Duodenal mucosa (tissue), 2 donors: Measurements from ENCODE around the gene SLCO2A1.

Source experiments
- H3K27ac ChIP-seq: one replicate; pipeline ENCODE4 v1.7.0; 2013; ENCODE audit warnings: low read depth, low read length
- H3K27me3 ChIP-seq, 2 donors: one replicate each; pipeline ENCODE4 v1.7.0; 2013; ENCODE audit warnings: low read length in 2 of 2, control low read depth in 1 of 2; ENCODE audit not compliant: insufficient read depth in 2 of 2, control insufficient read depth in 1 of 2
- H3K36me3 ChIP-seq, 2 donors: one replicate each; pipeline ENCODE4 v1.7.0; 2013; ENCODE audit warnings: low read length in 2 of 2, control low read depth in 1 of 2; ENCODE audit not compliant: insufficient read depth in 2 of 2, control insufficient read depth in 1 of 2
- H3K4me1 ChIP-seq, 2 donors: one replicate each; pipeline ENCODE4 v1.7.0; 2013; ENCODE audit warnings: low read length in 2 of 2, control low read depth in 1 of 2; ENCODE audit not compliant: insufficient read depth in 2 of 2, control insufficient read depth in 1 of 2
- H3K4me3 ChIP-seq, 2 donors: one replicate each; pipeline ENCODE4 v1.7.0; 2013; ENCODE audit warnings: low read length in 2 of 2, low read depth in 1 of 2
- H3K9ac ChIP-seq, 2 donors: one replicate each; pipeline ENCODE4 v1.7.0; 2013; ENCODE audit warnings: low read length in 2 of 2, low read depth in 1 of 2
- H3K9me3 ChIP-seq, 2 donors: one replicate each; pipeline ENCODE4 v1.7.0; 2013; ENCODE audit warnings: low read length in 2 of 2, control low read depth in 1 of 2; ENCODE audit not compliant: control insufficient read depth in 1 of 2

The SLCO2A1 gene

GRCh38 chr3:133970339-133970738 is 59.4 kb downstream of the SLCO2A1 start:
- Histone ChIP-seq H3K27me3 (no peaks in the 10 kb centered on the region), H3K4me3 (no peak overlapping the region), H3K27ac (no peak overlapping the region), H3K9ac (no peak overlapping the region), H3K9me3 (no peaks in the 10 kb centered on the region), H3K36me3 (no peaks in the 10 kb centered on the region), H3K4me1 (no peaks in the 10 kb centered on the region)

GRCh38 chr3:133967992-133968892 is 61.5 kb downstream of the SLCO2A1 start:
- no peak overlapping the region for H3K4me3 ChIP-seq
- no peaks in the 10 kb centered on the region for H3K27me3 ChIP-seq
- H3K9ac ChIP-seq, result no peak overlapping the region
- H3K9me3 ChIP-seq, result no peaks in the 10 kb centered on the region
- no peaks in the 10 kb centered on the region for H3K4me1 ChIP-seq
- no peak overlapping the region for H3K27ac ChIP-seq
- no peaks in the 10 kb centered on the region for H3K36me3 ChIP-seq

- Histone ChIP-seq H3K9ac (no peak overlapping the region), H3K4me1 (no peaks in the 10 kb centered on the region), H3K36me3 (no peaks in the 10 kb centered on the region), H3K9me3 (no peaks in the 10 kb centered on the region), H3K4me3 (no peak overlapping the region), H3K27ac (no peak overlapping the region), H3K27me3 (no peaks in the 10 kb centered on the region)
These were observed 62.8 kb downstream of the SLCO2A1 start for GRCh38 chr3:133966954-133967353.

GRCh38 chr3:133965906-133966305 is 63.8 kb downstream of the SLCO2A1 start:
- Histone ChIP-seq H3K27me3 (no peaks in the 10 kb centered on the region), H3K9ac (no peak overlapping the region), H3K4me1 (no peaks in the 10 kb centered on the region), H3K9me3 (no peaks in the 10 kb centered on the region), H3K36me3 (no peaks in the 10 kb centered on the region), H3K27ac (no peak overlapping the region), H3K4me3 (no peak overlapping the region)

GRCh38 chr3:133965013-133965570 is 64.6 kb downstream of the SLCO2A1 start:
- Histone ChIP-seq H3K27ac (no peak overlapping the region), H3K4me3 (no peak overlapping the region), H3K36me3 (no peaks in the 10 kb centered on the region), H3K27me3 (no peaks in the 10 kb centered on the region), H3K4me1 (no peaks in the 10 kb centered on the region), H3K9me3 (no peaks in the 10 kb centered on the region), H3K9ac (no peak overlapping the region)

GRCh38 chr3:133964547-133964946 is 65.2 kb downstream of the SLCO2A1 start:
- Histone ChIP-seq H3K9ac (no peak overlapping the region), H3K4me1 (no peaks in the 10 kb centered on the region), H3K36me3 (no peaks in the 10 kb centered on the region), H3K4me3 (no peak overlapping the region), H3K27ac (no peak overlapping the region), H3K9me3 (no peaks in the 10 kb centered on the region), H3K27me3 (no peaks in the 10 kb centered on the region)

GRCh38 chr3:133963657-133964396 is 65.9 kb downstream of the SLCO2A1 start:
- Histone ChIP-seq H3K9ac (no peak overlapping the region), H3K4me3 (no peak overlapping the region), H3K4me1 (no peaks in the 10 kb centered on the region), H3K27me3 (no peaks in the 10 kb centered on the region), H3K9me3 (no peaks in the 10 kb centered on the region), H3K27ac (no peak overlapping the region), H3K36me3 (no peaks in the 10 kb centered on the region)

- no peaks in the 10 kb centered on the region for H3K36me3 ChIP-seq
- no peaks in the 10 kb centered on the region for H3K27me3 ChIP-seq
- H3K4me3 ChIP-seq, result no peak overlapping the region
- no peak overlapping the region for H3K9ac ChIP-seq
- no peaks in the 10 kb centered on the region for H3K4me1 ChIP-seq
- H3K9me3 ChIP-seq, result no peaks in the 10 kb centered on the region
- no peak overlapping the region for H3K27ac ChIP-seq
These were observed 66.9 kb downstream of the SLCO2A1 start for GRCh38 chr3:133962849-133963248.

- no peaks in the 10 kb centered on the region for H3K27me3 ChIP-seq
- no peak overlapping the region for H3K9ac ChIP-seq
- no peaks in the 10 kb centered on the region for H3K9me3 ChIP-seq
- H3K36me3 ChIP-seq, result no peaks in the 10 kb centered on the region
- H3K4me3 ChIP-seq, result no peak overlapping the region
- no peak overlapping the region for H3K27ac ChIP-seq
- no peaks in the 10 kb centered on the region for H3K4me1 ChIP-seq
These were observed 71.5 kb downstream of the SLCO2A1 start for GRCh38 chr3:133958071-133958805.
